GM18868 (cell line): ENCODE results near the gene RASGRP1.

Source experiments
- ATAC-seq: cut with Tn5 transposase; IDR thresholded peaks from one replicate; pipeline ENCODE4 v1.9.1; 2021; ENCODE audit warnings: mild to moderate bottlenecking, moderate library complexity; ENCODE audit not compliant: unreplicated experiment

RASGRP1 gene

DNA sequence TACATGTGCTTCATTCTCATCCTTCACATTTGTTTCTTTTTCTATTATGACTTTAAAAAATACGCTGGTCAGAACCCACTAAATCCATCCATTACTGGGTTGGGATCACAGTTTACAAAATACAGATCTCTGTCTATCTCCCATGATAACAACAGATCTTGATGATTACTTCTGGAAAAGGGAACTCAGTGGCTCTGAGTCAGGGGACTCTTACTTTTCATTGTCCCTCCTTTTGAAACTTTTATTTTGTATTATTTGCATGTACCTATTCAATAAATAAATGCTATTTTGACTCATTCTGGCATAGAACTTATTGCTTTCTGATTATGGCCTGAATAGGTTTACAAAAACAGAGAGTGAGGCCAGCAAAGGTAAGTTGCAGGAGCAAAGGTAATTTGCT is 11.6 kb upstream of the RASGRP1 start:
- no peak for ATAC-seq

DNA sequence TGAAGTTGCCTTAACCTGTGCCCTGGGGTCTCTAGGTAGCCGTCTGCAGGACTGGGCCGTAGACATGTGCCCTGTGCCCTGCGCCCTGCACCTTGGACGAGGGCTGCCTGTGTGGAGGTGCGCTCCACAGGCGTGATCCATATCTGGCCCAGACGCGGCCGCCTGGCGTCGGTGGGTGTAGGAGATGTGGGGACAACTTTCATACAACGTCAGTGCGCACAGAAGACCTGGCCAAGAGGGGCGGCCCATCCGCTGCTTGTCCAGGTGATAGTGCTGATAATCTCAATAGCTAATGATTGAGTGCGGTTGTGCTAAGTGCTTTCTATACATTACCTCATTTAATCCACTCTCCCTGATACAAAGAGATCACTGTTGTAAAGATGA is 665 bp upstream of the RASGRP1 start:
- no peak for ATAC-seq

DNA sequence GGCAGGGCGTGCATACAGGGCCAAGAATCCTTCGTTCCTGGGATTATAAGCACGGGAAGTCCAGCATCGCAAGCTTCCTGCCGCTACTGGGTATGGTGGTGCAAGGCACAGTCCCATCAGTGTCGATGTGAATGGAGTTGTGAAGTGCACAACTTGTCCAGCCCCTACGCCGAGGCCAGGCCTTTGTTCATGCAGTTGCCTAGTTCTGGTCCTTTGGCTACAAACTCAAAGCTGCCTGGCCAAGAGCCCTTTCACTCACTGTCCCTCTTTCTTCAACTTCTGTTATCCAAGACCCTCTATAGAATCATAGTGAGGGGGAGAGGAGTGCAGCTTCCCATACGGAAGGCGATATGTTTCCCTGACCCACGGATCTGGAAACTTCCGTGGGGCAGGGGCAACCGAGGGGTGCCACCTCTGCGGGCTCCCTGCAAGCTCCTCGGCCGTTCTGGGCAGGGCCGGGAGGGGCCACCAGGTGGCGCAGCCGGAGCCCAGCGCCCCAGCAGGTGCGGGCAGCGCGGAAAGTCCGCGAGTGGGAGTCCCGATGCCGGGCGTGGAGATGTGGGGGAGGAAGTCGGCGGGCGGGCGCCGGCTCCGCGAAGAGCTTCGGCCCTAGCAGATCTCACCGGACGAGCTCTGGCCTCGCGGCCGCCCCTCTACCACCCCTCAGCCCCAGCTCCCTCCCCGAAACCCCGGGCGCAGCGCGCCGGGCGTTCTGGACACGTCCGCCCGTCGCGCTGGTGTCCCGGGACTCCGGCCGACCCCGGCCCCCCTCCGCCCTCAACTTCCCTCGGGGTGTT is 693 bp downstream of the RASGRP1 start:
- peak; percentile 64 for ATAC-seq

DNA sequence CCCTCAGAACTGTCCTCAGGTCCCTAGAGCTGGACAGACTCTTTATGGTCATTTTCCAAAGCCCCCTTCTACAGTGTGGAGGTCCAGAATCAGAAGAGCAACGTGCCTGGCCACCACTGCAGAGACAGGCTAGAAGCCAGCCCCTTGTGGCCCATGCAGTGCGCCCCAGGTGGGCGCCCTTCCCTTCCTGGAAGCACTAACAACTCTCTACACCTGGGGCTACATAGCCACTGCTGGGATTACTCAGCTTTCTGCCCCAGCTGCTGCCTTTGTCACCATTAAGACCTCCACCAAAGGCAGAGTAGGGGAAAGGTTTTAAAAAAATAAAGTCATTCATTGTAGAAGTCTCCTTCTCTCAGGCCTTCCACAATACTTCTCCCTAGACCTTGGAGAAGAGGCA is 2.3 kb downstream of the RASGRP1 start:
- no peak for ATAC-seq

DNA sequence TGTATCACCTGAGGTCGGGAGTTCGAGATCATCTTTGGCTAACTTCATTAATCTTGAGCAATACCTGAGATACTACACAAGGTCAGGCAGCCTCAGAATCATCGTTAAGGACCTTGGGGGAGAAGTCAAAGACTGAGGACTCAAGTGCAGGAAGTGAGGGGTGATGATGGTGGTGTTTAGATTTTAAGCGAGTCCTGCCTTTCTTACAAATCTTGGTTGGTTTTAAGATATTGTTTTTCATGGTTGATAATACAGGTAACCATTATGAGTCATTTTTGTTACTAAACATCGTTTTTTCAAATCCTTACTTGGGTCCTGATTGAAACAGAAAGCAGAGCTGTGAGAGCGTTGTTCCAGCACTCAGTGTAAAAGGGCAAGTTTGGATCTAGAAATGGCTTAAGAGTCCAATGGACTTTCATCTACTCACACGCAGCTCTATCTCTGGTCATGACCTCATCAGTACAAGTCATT is 4.1 kb downstream of the RASGRP1 start:
- ATAC-seq: peak; percentile 34

DNA sequence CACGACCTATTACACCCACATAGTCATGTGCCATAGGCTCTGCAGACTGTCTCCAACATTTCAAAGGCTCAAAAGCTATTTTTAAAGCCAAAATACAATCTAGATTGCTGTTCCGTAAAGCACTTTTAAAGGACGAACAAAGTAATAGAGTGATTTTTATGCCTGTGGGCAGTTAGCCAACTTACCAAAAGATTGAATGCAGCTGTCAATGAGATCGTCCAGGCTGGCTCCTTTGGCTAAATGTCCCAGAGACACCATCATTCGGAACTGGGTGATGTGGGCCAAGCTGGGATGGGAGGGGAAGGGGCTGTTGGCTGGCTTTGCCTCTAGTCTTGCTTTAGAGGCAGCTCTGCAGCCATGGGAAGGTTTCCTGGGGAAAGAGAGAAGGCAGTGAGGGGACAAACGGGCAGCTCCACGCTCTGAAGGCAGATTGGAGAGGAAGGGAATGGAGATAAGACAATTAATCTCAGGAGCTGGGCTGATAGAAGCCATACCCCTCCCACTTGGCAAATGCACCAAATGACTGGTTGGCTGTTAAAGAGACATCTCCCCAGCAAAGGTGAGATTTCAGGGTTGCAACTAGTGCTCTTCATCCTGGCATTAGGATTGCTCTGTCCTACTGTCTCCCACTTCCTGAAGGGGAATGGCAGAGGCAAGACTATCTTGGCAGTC is 4.8 kb downstream of the RASGRP1 start:
- no peak for ATAC-seq

DNA sequence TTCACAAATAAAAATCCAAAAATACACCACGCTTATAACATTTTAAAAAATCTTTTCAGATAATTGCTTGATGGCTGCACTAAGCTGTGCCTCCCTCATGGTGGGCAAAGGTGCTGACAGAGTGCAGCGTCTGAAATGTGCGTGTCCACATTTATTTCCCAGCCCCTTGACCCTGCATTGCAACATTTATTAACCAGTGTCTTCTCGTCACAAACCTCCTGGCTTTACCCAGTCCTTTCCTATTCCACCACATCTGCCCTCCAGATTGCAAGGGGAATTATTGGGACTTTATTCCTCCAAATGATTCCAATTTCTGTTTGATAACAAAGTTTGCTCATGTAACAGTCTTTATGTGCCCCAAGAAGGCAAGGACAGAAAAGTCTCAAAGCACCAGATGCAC is 5.5 kb downstream of the RASGRP1 start:
- ATAC-seq: no peak

DNA sequence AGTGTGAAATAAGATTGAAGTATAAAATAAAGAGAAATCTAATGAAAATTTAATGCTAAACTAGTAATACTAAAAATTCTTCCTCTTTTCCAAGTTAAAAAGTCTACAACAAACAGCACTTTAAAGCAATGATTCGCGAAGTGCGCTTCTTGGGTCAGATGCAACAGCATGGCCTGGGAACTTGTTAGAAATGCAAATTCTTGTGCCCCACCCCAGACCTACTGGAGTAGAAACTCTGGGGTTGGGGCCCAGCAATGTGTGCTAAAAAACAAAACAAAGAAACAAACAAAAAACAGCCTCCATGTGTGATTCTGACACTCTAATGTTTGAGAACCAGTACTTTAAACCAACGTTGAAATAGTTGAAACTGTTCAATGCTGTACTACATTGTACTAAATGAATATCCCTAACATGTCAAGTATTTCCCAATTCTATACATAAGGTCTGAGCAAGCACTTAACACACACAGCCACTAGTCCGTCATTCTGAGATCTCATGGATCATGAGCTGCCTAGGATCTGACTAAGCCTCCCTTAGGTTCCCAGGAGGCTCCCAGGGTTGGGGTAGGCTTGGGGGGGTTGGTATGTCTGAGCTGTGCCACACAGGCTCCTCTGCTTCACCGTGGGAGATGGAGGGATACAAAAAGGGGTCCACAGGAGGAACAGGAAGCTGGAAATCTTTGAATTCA is 6.1 kb downstream of the RASGRP1 start:
- no peak for ATAC-seq

DNA sequence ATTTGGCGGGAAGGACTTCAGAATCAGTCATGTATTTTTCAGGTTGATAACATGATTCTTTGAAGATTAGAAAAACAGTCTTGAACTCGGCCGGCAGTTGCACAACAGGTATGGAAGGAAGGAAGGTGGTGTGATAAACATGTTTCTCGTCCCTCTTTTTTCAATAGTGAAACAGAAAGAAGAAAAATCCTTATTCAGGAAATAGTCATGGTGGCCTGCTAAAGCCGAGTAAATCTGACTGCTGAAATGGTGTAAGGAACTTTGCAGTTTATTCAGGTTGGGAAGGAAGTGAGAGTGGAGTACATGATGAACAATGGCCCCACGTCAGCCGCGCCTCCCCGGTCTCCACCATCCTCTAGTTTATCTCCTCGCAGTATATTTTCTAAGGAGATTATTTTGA is 6.7 kb downstream of the RASGRP1 start:
- ATAC-seq: no peak

DNA sequence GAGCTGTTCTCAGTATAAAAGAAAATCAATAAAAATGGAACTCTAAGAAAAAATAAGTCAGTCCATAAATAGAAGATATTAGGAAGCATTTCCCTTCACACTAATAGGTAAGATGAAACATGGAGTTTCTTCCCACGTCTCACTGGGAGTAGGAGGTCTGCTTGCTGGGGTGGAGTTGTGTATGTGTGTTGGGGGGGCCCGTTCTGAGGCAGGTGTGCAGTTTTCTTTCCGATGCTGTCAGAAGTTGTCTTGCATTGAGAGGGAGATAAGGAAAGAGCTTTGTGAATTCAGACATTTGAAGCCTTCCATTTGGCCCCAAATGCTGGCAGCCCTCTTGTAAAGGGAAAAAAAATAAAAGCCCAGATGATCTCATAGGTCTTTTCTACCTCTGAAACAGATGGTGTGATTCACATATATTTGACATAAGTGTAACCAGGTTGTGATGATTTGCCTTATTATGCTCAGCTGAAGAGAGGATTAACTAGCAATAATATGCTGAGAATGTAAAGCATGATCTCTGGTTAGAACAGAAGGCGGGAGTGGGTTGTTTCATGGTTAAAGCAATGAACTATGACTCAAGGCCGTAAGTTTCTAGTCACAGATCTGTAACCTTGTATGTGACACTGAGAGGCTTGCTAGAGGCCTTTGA is 8.8 kb downstream of the RASGRP1 start:
- peak; percentile 37 for ATAC-seq

DNA sequence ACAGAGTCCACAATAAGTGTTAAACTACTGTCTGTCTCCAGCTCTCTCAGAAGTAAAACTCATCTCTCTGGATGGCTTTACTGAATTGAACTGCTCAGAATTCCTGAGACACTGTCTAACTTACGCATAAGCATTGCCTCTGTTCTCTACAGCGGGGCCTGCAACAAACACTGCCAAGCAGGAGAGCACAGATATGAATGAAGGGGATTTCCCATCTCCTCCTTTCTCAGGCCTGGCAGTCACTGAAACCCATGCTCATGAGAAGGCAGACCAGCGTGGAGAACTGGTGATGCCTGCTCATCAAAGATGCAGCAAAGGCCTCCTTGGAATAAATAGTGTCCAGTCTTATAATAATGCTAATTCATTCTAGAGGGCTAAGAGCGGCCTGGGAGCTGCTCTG is 10.3 kb downstream of the RASGRP1 start:
- peak; percentile 91 for ATAC-seq

DNA sequence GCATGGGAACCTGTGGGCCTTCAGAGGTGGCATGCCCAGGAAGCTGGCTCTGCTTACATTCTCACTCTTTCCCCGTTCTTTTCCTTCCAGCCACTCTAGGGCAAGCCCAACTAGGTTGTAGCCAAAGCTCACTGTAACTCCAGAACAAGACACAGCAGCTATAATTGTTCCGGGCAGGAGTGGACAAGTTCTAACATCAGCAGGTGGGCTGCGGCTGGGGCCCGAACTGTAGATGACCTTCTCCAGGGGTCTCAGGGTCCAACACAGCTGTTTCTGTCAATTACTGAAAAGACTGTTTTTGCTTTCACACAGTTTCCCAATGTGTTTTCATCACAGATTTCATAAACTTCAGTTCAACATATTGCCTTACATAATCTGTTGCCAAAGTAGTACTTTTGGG is 11.5 kb downstream of the RASGRP1 start:
- no peak for ATAC-seq

DNA sequence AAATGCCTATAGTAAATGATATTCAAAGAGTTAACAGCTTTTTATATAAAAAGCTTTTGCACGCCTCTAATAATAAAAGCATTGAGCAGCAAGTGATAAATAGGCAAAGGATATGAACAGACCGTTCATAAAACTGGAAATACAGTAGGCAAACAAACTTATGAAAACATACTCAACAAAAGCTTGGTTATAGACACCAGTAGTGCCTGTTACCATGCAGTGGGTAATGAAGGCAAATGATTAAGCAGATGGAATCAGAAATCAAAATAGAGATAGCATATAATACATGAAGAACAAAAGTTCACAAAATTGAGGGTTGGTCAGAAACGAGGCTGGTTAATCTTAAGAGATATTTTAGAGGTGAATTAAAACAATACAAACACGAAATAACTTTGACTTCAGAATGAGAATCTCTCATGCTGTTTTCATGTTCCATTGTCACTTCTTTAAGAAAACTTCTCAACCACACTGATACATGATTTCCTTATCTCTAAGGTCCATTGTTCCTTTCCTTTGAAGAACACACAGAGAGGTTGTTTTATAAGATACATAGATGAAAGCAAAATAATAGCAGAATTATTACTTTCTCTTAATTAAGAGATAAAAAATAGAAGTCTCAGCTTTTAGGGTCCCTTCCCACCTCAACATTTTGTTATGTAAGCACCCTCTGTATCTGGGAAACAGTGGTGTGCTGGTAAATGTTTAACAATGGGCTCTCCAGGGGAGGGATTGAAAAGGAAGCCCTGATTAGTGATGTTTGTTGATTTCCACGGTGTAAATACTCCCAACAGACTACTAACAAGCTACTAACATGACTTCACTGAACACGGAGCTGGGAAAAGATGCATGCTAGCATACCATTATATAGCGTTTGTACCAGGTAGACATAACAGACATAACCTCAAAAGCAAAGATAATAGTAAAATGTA is 12.6 kb downstream of the RASGRP1 start:
- ATAC-seq: no peak

DNA sequence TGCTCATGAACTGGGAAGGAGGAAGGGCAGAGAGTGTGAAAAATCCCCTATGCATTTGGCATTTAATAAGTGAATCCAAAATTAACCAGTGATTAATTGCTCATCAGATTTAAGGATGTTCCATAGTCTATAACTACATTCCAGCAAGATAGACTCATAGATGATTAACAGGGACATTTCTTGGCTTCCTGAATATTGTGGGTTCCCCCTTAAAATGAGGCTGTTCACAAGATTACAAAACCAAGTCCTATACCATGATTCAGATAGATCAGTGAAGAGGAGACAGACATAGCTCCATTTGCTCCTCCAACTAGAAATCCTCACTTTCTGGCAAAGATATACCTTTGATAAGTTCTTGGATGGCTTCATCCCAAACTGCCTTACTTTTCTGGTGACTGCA is 15.4 kb downstream of the RASGRP1 start:
- no peak for ATAC-seq

DNA sequence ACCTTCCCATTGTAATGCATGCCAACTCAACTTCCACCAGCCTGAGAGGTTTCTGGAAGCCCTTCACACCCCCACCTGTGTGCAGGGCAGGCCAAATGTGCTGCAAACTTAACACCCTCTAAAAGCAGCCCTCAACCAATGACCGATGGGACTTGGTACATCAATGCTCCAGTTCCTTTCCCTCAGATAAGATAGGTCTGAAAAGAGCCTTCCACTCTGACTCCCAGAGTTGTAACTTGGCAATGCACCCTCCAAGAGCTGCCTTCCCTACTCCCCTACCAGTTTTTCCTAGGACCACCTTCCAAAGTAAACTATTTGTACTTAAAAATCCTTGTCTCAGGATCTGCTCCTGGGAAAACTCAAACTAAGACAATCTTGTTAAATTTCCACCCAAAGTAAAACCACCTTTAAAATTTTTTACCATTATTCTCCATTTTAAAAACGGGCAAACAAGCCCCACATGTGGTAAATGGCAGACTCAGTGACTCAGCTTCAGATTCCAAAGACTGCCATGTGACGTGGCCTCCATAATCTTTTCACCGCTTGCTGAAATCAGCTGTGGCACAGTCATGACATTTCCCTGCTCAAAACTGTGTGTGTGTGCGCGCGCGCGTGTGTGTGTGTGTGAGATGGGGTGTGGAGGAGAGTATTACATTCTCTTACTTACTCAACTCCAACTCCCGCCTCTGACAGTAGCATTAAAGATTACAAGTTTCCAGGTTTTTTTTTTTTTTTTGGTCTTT is 17.2 kb downstream of the RASGRP1 start:
- no peak for ATAC-seq

DNA sequence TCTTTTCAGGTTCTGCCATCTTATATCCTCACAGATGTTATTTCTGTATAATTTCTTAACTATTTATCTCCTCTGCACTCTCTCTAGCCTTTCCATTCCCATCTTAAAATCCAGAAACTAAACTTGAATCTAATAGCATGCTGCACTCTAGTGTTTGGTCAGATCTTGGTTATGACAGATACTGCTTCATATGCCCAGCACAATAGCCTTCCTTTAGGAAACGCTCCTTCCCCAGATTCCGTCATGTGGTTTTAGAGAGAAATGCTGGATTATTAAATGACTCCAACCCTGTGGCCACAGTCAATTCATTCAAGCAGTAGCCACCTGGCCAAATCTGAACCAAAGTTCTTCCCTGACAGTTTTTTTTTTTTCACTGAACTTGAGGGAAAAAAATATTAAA is 19.4 kb downstream of the RASGRP1 start:
- no peak for ATAC-seq

DNA sequence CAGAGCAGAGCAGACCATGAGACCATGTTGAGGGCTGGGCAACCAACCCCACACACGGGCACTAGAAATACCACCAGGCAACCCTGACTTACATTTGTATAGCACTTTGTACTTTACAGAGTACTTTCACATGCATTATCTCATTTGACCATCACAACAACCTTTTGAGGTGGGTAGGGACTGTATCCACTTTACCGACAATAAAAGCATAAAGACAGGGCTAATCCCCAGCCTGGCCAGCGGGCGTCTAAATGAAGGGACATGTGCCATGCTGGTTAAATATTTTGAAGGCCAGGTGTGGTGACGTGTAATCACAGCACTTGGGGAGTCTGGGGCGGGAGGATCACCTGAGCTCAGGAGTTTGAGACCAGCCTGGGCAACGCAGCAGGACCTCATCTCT is 23.6 kb downstream of the RASGRP1 start:
- no peak for ATAC-seq

DNA sequence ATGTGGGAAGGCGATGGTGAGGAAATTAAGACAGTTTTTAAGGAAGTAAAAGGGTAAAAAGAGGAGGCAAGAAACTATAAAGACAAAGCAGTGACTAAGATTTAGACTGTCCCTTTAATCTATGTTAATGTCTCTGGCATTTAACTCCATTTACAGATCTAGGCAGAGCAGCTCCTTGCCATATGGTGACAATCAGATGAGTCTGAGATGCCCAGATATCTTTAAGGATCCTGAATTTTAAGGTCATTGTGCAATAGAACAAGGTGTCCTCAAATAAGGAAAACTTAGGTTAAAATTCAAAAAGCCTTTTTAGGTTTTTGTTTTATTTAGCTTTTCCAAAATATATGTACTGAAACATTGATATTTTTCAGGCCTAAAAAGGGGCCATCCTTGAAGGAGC is 24.1 kb downstream of the RASGRP1 start:
- ATAC-seq: no peak

DNA sequence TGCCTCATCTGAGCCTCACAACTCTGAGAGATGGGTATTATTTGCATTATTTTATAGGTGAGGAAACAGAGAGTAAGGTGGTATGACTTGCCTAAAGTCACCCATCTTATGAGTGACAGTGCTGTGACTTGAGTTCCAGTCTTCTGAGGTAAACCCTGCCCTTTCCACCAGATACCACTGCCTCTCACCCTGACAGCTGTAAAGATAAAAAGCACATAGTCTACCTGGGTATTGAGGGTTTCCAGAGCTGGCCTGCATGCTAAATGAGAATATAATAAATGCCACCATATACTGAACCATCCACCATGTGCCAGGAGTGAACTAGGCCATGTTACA is 25.6 kb downstream of the RASGRP1 start:
- ATAC-seq: no peak
